Thyroid gland (tissue), 4 donors: ENCODE measurements around the gene ZNF622.

Source experiments
- CTCF ChIP-seq, 6 experiments: fragments of 200-600 bp in 3 of 6; fragments of 450-650 bp in 3 of 6; sonication (generic) in 3 of 6; IDR thresholded peaks; one replicate each; pipeline ENCODE4 v1.5.1; 2016 to 2019; ENCODE audit warnings: antibody characterized with exemption in 6 of 6, mild to moderate bottlenecking in 2 of 6, inconsistent platforms in 1 of 6, moderate library complexity in 1 of 6
- POLR2A ChIP-seq, 2 donors: fragments of 450-650 bp; IDR thresholded peaks; one replicate each; pipeline ENCODE4 v1.6.1; 2017; ENCODE audit warnings: antibody characterized with exemption in 2 of 2, mild to moderate bottlenecking in 2 of 2, moderate library complexity in 1 of 2

- TF ChIP-seq CTCF (IDR thresholded peaks at IDR 0.05) (no peak), POLR2A (IDR thresholded peaks at IDR 0.05) (no peak)
Measured at GRCh38 chr5:16454686-16455085, 10.9 kb downstream of the ZNF622 start.
